Ecto neural progenitor cell (in vitro differentiated cells): ENCODE measurements around the gene ADAMTSL3.
A peak's percentile ranks its signal among the peaks of the same experiment; 100 is the strongest.
"Not testable (repeated sequence)": the region's sequence is repeated elsewhere in the genome, so short reads cannot be mapped to it uniquely, and the experiment has no call there.

Experiments
- DNase-seq: peaks from one replicate; pipeline ENCODE4 v3.0.0-alpha.2; 2018; ENCODE audit warnings: low spot score

The ADAMTSL3 gene

DNA sequence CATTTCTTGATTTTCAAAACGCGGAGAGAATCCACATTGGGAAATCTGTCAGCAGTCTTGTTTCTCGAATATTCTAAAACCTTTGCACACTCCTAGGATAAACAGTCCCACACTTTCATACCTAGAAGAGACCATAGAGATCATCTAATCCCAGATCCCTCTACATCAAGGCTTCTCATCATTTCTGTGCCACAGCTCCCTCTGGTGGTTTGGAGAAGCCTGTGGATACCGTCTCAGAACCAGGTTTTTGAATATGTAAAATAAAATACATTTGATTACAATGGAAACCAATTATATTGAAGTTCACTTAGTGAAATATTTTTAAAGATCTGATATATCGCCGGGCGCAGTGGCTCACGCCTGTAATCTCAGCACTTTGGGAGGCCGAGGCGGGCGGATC, 369.7 kb downstream of the ADAMTSL3 start:
- no peak for DNase-seq

DNA sequence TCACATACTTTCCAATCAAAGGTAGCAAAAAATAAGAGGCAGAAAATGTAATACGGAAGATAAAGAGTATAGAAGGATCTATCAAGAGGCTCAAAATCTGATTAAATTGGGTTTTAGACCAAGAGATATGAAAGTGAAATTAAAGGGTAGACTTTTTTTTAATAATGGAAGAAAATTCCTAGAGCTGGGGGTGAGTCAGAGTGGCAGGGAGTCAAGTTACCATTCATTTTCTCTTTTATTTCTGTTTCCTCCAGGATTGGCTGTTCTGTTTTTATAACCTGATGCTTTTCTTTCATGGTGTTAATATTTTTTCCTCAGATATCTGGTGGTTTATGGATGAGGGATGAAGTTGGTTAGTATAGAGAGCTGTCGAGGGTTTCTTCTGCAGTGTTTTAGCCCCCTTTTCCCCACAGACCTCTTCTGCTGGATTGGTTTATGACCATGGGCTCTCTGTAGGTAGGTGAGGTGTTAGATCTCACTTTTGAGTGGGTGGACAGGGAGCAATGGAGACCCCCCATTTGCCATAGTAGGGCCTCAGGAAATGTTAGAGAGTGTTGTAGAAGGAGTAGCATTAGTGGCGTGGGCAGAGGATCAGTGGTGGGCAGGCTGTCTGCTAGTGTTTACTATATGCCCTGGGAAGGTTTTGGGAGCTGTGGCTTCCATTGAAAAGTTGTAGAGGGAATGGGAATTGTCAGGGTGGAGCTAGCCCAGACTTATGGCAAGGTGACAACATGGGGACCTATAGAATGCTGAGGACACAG, 380.1 kb downstream of the ADAMTSL3 start:
- DNase-seq: no peak

DNA sequence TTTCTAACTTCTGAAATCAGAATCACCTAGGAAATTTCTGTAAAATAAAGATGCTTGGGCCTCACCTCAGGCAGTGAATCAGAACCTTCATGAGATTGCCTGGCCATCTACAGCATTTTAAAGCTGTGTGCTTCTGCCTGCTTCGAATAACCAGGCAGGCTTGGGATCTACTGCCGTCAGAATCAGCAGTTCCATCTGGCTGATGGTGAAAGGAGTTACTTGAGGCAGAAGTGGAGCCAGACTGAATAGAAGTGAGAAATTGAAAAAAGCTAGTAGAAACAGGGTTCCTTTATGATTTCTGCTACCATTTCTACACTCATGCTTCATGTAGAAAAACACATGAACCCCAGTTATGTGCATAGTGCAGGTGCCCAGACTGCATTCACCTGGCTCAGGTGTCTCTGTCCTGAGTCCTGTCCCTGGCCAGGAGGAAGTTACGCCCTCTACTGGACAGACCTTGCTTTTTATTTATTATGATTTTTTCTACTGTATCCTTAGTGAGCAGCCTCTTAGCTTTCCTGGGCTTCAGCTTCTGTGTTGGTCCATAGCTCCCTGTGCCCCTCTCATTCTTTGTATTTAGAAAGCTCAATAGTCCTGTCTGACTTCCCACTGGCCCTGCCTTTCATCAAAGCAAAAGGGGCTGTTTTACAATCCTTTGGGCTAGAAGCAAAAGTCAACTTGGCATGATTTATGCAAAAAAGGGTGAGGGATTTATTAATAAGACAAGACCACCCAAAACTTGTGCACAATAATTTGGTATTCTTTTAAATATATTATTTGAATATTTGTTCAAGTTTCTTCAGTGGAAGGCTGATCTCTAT, 380.9 kb downstream of the ADAMTSL3 start:
- no peak for DNase-seq

GRCh38 chr15:84035399-84035766, 381.5 kb downstream of the ADAMTSL3 start:
- DNase-seq: no peak

DNA sequence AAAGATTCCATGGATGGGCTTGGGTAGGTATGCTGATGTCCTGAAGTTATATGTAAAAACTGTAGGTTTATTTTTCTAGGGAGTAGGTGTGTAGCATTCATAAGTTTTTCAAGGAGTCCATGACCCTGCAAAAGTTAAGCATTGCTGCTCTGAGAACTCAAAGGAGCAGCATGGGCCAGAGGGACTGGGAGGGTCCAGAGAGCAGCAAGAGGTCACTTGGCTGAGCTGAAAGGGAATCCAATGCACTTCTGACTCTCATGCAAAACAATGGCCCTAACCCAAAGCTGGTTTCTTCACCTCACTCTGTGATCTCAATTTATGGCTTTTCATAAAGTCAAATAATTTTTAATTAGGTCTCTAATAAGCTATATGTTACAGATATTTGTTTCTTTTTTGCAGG, 383.4 kb downstream of the ADAMTSL3 start:
- DNase-seq: no peak

- DNase-seq: peak; percentile 52
These were observed 388.6 kb downstream of the ADAMTSL3 start for GRCh38 chr15:84042434-84043056.

- no peak for DNase-seq
These were observed 392.2 kb downstream of the ADAMTSL3 start for GRCh38 chr15:84046064-84046637.

DNA sequence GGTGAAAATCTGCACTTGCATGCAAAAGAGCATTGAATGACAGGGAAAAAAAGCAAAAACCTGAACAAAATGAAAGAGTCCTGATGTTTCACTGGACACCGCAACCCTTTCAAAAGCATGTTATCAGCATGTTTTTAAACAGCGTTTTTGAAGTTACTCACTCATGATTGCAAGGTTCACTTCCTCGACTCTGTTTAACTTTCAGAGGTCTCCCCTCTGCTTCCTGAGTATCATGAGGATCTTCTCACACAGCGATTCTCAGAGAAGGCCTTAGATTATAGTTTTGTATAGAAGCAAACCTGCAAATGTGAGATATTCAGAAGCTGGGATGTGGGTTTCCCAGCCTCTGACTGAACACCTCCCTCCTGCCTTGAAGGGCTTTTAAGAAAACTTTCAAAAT, 395.6 kb downstream of the ADAMTSL3 start:
- DNase-seq: not testable (repeated sequence)

GRCh38 chr15:84050076-84050475, 396.2 kb downstream of the ADAMTSL3 start:
- DNase-seq: no peak

DNA sequence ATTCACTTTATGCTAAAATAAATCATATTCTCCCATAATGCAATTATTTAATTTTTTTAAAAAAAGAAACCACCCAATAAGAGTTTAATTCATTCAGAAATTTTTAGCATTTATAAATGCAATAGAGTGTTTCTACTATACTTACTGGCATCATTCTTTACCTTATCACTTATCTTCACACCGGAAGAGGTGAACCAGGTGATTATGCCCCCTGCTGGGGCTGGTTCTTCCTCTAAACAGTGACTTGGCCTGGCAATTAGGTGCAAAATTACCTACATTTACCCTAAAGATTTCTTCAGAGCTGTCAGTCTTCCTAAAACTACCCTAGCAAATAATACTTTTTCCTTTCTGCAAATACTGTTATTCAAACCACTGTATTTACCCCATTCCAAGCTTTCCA, 397.2 kb downstream of the ADAMTSL3 start:
- DNase-seq: not testable (repeated sequence)

- DNase-seq: not testable (repeated sequence)
These were observed 400.6 kb downstream of the ADAMTSL3 start for GRCh38 chr15:84054544-84054943.

DNA sequence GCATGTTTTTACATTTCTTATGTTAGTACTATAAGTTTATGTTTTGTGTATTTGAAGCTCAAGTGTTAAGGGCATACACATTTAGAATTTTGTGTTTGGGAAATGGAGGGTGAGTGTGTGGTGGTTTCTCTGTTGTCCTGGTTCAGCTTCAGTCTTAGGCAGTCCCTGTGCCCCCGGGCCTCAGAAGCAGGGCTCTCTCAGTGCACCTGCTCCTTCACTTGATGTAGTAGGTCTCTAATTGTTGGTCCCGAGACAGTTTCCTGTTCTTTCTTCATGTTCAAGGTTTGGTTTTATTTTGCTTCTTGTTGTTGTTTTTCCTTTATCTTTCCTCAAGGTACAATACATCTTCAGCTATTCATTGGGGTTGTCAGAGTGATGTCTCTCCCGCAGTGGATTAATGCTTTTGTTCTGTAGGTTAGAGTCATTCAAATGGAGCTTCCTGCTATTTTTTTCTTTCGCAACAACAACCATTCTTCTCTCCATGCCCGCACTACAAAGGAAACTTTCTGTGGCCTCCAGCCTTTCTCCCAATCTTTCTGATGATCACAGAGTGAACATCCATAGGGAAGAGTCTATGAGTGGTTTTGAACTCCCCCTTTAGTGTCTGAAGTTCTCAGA, 403.9 kb downstream of the ADAMTSL3 start:
- no peak for DNase-seq

DNA sequence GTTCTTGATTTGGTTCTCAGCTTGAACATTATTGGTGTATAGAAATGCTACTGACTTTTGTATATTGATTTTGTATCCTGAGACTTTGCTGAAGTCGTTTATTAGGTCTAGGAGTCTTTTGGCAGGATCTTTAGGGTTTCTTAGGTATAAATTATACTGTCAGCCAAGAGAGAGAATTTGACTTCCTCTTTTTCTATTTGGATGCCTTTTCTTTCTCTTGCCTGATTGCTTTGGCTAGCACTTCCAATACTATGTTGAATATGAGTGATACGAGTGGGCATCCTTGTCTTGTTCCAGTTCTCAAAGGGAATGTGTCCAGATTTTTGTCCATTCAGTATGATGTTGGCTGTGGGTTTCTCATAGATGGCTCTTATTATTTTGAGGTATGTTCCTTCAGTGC, 409.8 kb downstream of the ADAMTSL3 start:
- DNase-seq: not testable (repeated sequence)

- DNase-seq: not testable (repeated sequence)
These were observed 414.8 kb downstream of the ADAMTSL3 start for GRCh38 chr15:84068674-84069073.

- not testable (repeated sequence) for DNase-seq
These were observed 424.1 kb downstream of the ADAMTSL3 start for GRCh38 chr15:84078038-84078437.

- peak; percentile 43 for DNase-seq
These were observed 425.5 kb downstream of the ADAMTSL3 start for GRCh38 chr15:84079325-84079884.

- peak; percentile 77 for DNase-seq
These were observed 426.2 kb downstream of the ADAMTSL3 start for GRCh38 chr15:84079885-84080777.

GRCh38 chr15:84080778-84081084, 426.8 kb downstream of the ADAMTSL3 start:
- DNase-seq: not testable (repeated sequence)

DNA sequence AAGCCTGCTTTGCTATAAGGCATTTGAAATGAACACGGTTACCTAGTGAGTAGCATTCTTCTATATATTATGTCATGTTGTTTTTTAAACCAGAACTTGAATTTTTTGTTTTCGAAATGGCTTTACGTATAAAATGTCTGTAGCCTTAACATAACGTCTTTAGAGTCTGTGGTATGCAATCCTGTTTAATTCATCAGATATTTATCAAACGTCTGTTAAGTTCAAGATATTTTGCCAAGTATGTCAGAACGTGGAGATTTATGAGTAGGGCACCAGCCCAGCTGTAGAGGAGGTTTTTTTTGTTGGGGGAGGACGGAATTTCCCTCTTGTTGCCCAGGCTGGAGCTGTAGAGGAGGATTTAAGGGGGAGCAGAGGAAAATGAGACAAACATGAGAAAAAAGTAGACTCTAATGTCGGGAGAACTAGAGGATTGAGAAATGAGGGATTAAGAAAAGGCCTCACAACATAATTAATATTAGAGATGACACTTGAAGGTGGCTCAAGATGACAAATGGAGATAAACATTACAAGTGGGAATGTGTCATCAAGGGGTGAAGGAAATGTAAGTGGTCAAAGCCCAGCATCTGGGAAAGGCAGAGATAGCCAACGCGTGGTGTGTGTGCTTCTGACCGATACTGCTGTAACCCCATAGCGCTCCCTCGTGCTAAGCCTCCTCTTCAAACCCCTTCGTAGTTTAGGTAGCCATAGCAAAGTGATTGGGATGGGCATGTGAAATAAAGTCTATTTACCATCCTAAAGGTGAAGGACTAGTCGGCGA, 427.7 kb downstream of the ADAMTSL3 start:
- no peak for DNase-seq

GRCh38 chr15:84082739-84083138, 428.8 kb downstream of the ADAMTSL3 start:
- no peak for DNase-seq
